ENCODE results near the gene BLOC1S4. TPM values are rescaled to one million over a fixed set of nuclear protein-coding genes. Genes with fewer than 3 reads are reported as not detected.

Gene BLOC1S4
- total and polyA plus RNA-seq, 2 experiments from 2014 or later: 22.7 to 27.3 TPM

DNA sequence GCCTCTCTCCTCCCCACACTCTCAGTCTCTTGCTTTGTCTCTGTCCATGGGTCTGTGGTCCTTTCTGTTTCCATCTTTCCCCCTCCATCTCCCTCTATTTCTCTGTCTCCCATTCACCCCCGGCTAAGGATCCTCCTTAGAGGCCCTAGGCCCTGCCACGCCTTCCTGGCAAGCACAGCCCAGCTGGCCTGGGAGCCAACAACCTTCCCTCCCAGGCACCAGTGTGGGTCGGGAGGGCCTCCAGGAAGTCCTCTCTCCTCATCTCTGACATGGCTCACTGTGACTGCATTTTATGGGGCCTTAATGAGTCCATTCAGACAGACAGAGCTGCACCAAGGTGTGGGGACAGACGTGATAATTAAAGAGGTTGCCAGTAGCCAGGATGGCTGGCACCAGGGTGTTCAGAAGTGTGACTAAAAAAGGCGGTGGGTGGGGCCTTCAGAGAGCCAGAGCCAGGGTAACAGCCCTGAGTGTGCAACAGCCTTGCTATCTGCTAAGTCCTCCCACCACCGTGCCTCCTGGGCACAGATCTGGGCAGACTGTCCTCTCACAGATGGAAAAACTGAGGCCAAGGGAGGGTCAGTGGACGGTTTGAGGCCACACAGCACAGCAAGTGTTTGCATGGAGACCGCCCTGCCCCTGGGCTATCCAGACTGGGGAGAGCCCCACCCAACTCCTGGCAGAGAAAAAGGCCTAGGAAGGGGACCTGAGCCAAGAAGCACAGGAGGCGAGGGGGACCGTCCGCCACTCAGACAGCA, 31.5 kb downstream of the BLOC1S4 start:
- H3K9me2 ChIP-seq (ENCODE audit: insufficient read depth): no peaks in the 10 kb centered on the region
- H2AFZ ChIP-seq: peak overlapping the region; percentile 57

DNA sequence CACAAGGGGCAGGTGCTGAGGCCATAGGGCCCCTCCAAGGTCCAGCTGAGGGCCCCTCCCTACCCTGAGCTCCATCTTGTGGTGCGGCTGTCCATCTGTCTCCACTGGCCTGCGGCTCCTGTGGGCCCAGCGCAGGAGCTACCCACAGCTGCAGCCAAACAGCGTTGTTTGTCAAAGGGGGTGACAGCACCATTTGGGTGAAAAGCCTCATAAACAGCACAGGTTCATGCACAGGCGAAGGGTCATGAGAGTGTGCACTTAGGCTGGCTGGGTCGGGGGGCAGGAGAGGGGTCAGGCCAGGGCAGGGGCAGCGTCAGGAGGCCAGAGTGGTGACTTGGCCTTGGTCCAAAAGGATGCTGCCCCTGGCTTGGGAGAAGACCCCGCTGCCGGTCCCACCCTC, 32.3 kb downstream of the BLOC1S4 start:
- H3K27me3 ChIP-seq (replicated peaks; ENCODE audit: insufficient read depth): no peaks in the 10 kb centered on the region
- no peak overlapping the region for H3K9ac ChIP-seq
- H3K27ac ChIP-seq: no peak overlapping the region
- no peaks in the 10 kb centered on the region for H3K9me3 ChIP-seq (ENCODE audit: low read depth)
- H3K9me2 ChIP-seq (ENCODE audit: insufficient read depth): no peaks in the 10 kb centered on the region
- no peak for TF ChIP-seq EZH2phosphoT487 (IDR thresholded peaks at IDR 0.05; ENCODE audit: insufficient read depth, low read depth)
- no peak for DNase-seq
- H3K4me3 ChIP-seq: no peak overlapping the region
- H3K4me1 ChIP-seq (ENCODE audit: insufficient read depth): peaks cover 11% of the 10 kb centered on the region
- H3K36me3 ChIP-seq (ENCODE audit: low read depth): no peaks in the 10 kb centered on the region
- in situ Hi-C loops (cut with MboI): no loop called here
- 80 to 93% methylated on average over 8 to 9 of the region's 9 CpGs for WGBS, 2 experiments (ENCODE audit: low coverage in 1 of 2, low lambda C conversion rate in 2 of 2, missing lambda C conversion rate in 2 of 2)
- H3K4me2 ChIP-seq (ENCODE audit: unreplicated experiment): no peak overlapping the region
- H4K20me1 ChIP-seq (ENCODE audit: insufficient read depth): no peaks in the 10 kb centered on the region
- no peaks in the 10 kb centered on the region for H3K79me2 ChIP-seq (ENCODE audit: insufficient read depth)
- no peak overlapping the region for H2AFZ ChIP-seq
- no peaks in the 10 kb centered on the region for H3F3A ChIP-seq (ENCODE audit: insufficient read depth)

More for the DNA sequence above, 31.5 kb downstream of the BLOC1S4 start:
- H3K4me3 ChIP-seq: no peak overlapping the region
- peak; percentile 32 for DNase-seq
- H4K20me1 ChIP-seq (ENCODE audit: insufficient read depth): no peaks in the 10 kb centered on the region
- H3K4me1 ChIP-seq (ENCODE audit: insufficient read depth): peaks cover 11% of the 10 kb centered on the region
- H3F3A ChIP-seq (ENCODE audit: insufficient read depth): no peaks in the 10 kb centered on the region
- TF ChIP-seq EZH2phosphoT487 (IDR thresholded peaks at IDR 0.05; ENCODE audit: insufficient read depth, low read depth): no peak
- no peak for TF ChIP-seq EZH2 (IDR thresholded peaks at IDR 0.05; ENCODE audit: insufficient read depth, poor library complexity, severe bottlenecking)
- no peaks in the 10 kb centered on the region for H3K9me3 ChIP-seq (ENCODE audit: low read depth)
- H3K79me2 ChIP-seq (ENCODE audit: insufficient read depth): no peaks in the 10 kb centered on the region
- H3K36me3 ChIP-seq (ENCODE audit: low read depth): no peaks in the 10 kb centered on the region
- H3K9ac ChIP-seq: no peak overlapping the region
- no peaks in the 10 kb centered on the region for H3K27me3 ChIP-seq (replicated peaks; ENCODE audit: insufficient read depth)
- WGBS, 2 experiments (ENCODE audit: low coverage in 1 of 2, low lambda C conversion rate in 2 of 2, missing lambda C conversion rate in 2 of 2): 49 to 56% methylated on average over 11 of the region's 11 CpGs
- in situ Hi-C loops (cut with MboI): no loop called here
- H3K27ac ChIP-seq: no peak overlapping the region
- no peak overlapping the region for H3K4me2 ChIP-seq (ENCODE audit: unreplicated experiment)

DNA sequence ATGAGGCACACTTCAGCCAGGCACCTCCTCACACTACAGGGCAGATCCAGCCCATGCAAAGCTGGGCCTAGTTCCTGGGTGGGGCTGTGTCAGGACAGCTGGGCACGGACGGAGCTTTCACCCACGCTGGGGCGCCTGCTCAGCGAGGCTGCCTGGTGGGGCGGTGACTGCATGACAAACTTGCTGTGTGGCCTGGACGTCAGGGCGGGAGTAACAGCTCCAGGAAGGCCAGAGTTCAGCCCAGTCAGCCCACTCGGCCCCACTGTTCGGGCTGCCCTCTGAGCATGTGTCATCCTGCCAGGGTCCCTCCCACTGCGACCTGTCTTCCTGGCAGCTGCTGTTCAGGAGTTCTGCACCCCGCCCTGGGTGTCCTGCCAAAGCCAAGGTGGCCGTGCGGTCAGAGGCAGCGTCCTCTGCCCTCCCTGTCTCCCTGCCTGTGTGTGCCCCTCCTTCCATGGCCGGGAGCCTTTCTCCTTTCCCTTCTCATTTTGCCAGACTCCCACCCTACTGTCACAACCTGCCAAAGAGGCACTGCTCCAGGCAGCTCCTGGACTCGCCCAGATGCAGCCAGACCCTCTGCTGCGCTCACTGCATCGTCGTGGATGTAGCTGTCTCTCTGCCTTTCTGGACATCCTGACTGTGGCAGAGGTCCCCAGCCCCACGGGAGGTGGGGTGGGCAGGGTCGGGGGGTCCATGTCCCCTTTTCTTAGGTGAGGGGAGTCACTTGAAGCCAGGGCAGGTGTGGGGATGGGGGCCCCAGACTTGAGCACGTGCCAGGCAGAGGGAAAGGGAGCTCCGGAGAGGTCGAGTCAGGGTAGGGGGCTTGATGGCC, 33.6 kb downstream of the BLOC1S4 start:
- H3K9me3 ChIP-seq (ENCODE audit: low read depth): no peaks in the 10 kb centered on the region
- peak overlapping the region; percentile 72 for H2AFZ ChIP-seq
- no peaks in the 10 kb centered on the region for H3K27me3 ChIP-seq (replicated peaks; ENCODE audit: insufficient read depth)
- DNase-seq: peak; percentile 81
- TF ChIP-seq EZH2 (IDR thresholded peaks at IDR 0.05; ENCODE audit: insufficient read depth, poor library complexity, severe bottlenecking) (no peak), EZH2phosphoT487 (IDR thresholded peaks at IDR 0.05; ENCODE audit: insufficient read depth, low read depth) (no peak)
- no peaks in the 10 kb centered on the region for H3K79me2 ChIP-seq (ENCODE audit: insufficient read depth)
- no peaks in the 10 kb centered on the region for H3K9me2 ChIP-seq (ENCODE audit: insufficient read depth)
- peak overlapping the region; percentile 51 for H3K9ac ChIP-seq
- no peak overlapping the region for H3K27ac ChIP-seq
- no peaks in the 10 kb centered on the region for H3F3A ChIP-seq (ENCODE audit: insufficient read depth)
- H4K20me1 ChIP-seq (ENCODE audit: insufficient read depth): no peaks in the 10 kb centered on the region
- H3K4me2 ChIP-seq (ENCODE audit: unreplicated experiment): peak overlapping the region; percentile 13
- H3K36me3 ChIP-seq (ENCODE audit: low read depth): no peaks in the 10 kb centered on the region
- peaks cover 11% of the 10 kb centered on the region for H3K4me1 ChIP-seq (ENCODE audit: insufficient read depth)
- 26 to 32% methylated on average over 17 to 24 of the region's 25 CpGs for WGBS, 2 experiments (ENCODE audit: low coverage in 1 of 2, low lambda C conversion rate in 2 of 2, missing lambda C conversion rate in 2 of 2)
- in situ Hi-C loops (cut with MboI): no loop called here
- no peak overlapping the region for H3K4me3 ChIP-seq

DNA sequence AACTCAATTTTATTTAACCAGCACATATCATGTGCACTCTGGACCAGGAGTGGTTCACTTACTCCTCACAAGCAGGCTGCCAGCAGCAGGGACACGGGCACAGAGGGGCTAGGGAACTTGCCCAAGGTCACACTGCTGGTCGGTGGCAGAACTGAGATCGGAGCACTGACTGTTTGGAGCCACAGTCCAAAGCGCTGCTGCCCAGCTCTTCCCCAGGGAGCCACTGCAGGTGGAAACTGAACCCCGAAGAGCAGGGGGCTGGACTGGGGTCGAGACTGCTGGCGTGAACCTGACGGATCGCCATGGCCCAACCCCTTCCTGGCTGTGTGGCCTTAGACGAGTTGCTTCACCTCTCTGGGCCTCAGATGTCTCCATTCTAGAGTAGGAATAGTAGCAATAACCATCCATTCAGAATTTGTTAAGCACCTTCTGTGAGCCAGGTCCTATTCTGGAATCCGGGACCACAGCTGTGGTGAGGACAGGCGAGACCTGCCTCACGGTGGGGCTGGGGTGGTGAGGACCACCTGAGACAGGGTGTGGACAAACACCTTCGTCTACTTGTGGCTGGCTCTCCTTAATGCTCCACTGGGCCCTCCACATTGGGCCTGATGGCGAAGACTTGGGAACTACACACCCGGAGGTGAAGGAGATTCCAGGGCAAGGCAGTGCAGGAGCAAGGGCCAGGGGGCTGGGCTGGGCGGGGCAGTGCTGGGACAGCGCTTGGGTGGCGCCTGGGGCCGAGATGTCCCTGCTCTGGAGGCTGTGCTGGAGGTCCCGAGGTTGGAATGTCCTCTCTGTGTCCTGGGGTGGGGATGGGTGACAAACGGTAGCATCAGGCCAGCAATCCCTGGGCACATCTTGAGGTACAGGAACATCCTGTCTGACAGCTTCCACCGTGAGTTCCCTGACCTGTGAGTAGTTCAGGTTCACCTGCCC, 34.6 kb downstream of the BLOC1S4 start:
- no peaks in the 10 kb centered on the region for H3K27me3 ChIP-seq (replicated peaks; ENCODE audit: insufficient read depth)
- in situ Hi-C loops (cut with MboI): no loop called here
- no peaks in the 10 kb centered on the region for H3K9me2 ChIP-seq (ENCODE audit: insufficient read depth)
- TF ChIP-seq EZH2phosphoT487 (IDR thresholded peaks at IDR 0.05; ENCODE audit: insufficient read depth, low read depth) (no peak), EZH2 (IDR thresholded peaks at IDR 0.05; ENCODE audit: insufficient read depth, poor library complexity, severe bottlenecking) (no peak)
- H3K36me3 ChIP-seq (ENCODE audit: low read depth): no peaks in the 10 kb centered on the region
- H3K27ac ChIP-seq: no peak overlapping the region
- H3K9me3 ChIP-seq (ENCODE audit: low read depth): no peaks in the 10 kb centered on the region
- WGBS, 2 experiments (ENCODE audit: low coverage in 1 of 2, low lambda C conversion rate in 2 of 2, missing lambda C conversion rate in 2 of 2): 78 to 85% methylated on average over 23 of the region's 23 CpGs
- no peak overlapping the region for H3K4me2 ChIP-seq (ENCODE audit: unreplicated experiment)
- H4K20me1 ChIP-seq (ENCODE audit: insufficient read depth): no peaks in the 10 kb centered on the region
- no peak for DNase-seq
- no peaks in the 10 kb centered on the region for H3K79me2 ChIP-seq (ENCODE audit: insufficient read depth)
- H3K4me3 ChIP-seq: no peak overlapping the region
- no peaks in the 10 kb centered on the region for H3F3A ChIP-seq (ENCODE audit: insufficient read depth)
- H3K4me1 ChIP-seq (ENCODE audit: insufficient read depth): peaks cover 11% of the 10 kb centered on the region
- H3K9ac ChIP-seq: no peak overlapping the region
- no peak overlapping the region for H2AFZ ChIP-seq

Measured in GM23248 (cell line).